Inflammatory macrophage (primary cell): ENCODE data around the gene RPL37.
"Not testable (repeated sequence)": the region's sequence is repeated elsewhere in the genome, so short reads cannot be mapped to it uniquely, and the experiment has no call there.

Experiments used
- DNase-seq, 2 donors: peaks; one replicate each; pipeline ENCODE4 v3.0.0-alpha.2; 2020 to 2022

RPL37 gene

DNA sequence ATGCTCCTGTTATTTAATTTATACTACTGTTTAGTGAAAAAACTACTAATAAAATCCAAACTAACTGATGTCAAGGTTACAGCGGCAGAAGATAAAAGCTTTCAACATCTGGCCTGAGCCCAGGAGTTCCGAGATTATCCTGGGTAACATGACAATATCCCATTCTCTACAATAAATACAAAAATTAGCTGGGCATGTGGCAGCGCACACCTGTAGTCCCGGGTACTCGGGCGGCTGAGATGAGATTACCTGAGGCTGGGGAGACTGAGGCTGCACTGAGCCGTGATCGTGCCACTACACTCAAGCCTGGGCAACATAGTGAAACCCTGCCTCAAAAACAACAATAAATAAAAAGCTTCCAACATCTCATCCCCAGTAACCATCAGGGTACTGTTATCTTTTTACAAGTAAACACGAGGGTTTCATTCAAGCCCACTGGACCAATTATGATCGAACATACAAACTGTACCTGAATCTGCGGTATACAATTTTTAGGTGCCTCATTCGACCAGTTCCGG, 1.3 kb downstream of the RPL37 start:
- no peak for DNase-seq

DNA sequence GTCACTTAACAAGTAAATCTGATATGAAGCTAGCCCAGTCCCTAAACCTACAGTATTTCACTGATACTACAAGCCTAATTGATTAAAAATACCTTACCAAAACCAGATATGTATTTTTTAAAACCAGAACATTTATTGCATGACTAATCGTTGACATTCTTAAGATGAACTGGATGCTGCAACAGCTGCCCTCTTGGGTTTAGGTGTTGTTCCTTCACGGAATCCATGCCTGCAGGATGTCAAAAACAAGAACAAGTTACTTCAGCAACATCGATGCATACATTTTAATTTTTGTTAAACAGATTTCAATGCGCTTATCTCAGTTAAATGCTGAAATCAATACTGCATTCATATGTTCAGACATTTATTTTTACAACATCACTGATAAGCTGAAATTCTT, 2.7 kb downstream of the RPL37 start:
- DNase-seq = no peak

GRCh38 chr5:40831346-40832210, 3.4 kb downstream of the RPL37 start:
- no peak for DNase-seq

- DNase-seq = no peak
Measured at GRCh38 chr5:40829748-40830533, 5.1 kb downstream of the RPL37 start.

GRCh38 chr5:40828690-40829661, 6.0 kb downstream of the RPL37 start:
- no peak for DNase-seq

DNA sequence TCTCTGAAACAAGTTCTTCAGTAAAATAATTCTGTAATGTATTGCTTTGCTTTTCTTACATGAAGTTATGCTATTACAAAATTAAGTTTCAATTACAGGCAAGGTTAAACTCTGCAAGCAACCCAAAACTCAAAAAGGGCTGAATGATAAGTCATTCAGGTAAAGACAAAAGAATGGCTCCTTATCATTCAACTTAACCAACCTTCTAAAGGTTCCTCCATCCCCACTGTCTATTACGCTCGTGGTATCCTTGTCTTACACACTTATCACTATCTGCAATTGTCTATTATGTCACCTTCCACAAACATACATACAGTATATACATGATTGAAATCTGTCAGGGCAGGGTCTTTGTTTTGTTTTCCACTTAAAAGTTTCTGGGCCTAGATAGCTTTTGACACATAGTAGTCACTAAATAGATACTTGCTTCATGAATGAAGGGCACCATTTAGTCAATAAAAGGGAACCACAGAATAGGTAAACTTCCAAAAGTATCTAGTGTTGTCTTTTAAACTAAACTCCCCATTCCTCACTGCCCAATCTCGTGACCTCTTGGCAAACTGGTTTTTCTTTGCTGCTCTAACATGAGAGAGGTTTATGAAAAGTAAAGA, 6.9 kb downstream of the RPL37 start:
- no peak for DNase-seq

DNA sequence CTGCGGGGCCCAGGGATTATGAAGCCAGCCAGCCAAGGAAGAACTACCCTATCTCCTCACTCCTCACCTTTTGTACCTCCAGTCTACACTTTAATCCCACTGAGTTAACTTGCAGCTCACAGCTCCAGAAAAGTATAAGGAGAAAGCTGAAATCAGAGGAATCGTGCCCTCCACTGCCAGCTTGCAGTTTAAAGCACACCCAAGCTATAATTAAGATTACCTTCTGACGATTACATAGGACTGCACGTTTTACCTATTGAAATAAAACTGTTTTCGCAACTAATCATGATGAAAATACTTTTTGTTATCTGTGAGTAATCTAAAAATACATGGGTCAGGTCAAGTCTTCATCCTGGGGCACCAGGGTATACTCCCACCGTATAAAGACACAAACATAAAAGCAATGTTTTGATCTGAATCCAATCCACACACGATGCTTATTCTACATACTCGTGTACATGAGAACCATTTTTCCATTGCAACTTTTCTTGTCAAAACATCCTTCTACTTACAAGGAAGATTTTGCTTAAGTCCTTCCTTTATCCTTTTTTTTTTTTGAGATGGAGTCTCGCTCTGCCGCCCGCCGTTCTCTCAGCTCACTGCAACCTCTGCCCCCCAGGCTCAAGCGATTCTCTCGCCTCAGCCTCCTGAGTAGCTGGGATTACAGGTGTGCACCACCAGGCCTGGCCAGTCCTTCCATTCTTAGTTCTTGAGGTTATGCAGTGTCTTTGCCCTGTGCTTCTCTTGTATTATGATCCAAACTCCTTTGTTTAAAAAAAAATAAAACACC, 7.6 kb downstream of the RPL37 start:
- no peak for DNase-seq

GRCh38 chr5:40826489-40827187, 8.4 kb downstream of the RPL37 start:
- no peak for DNase-seq

GRCh38 chr5:40825461-40826043, 9.5 kb downstream of the RPL37 start:
- not testable (repeated sequence) for DNase-seq

- DNase-seq = no peak
Measured at GRCh38 chr5:40823459-40823858, 11.6 kb downstream of the RPL37 start.

GRCh38 chr5:40813698-40814281, 21.2 kb downstream of the RPL37 start:
- no peak for DNase-seq

- DNase-seq = no peak
Measured at GRCh38 chr5:40812125-40812524, 22.9 kb downstream of the RPL37 start.

GRCh38 chr5:40801771-40802562, 33.1 kb downstream of the RPL37 start:
- no peak for DNase-seq

GRCh38 chr5:40799258-40799657, 35.8 kb downstream of the RPL37 start:
- DNase-seq = no peak

- no peak for DNase-seq
Measured at GRCh38 chr5:40798801-40799210, 36.2 kb downstream of the RPL37 start.

DNA sequence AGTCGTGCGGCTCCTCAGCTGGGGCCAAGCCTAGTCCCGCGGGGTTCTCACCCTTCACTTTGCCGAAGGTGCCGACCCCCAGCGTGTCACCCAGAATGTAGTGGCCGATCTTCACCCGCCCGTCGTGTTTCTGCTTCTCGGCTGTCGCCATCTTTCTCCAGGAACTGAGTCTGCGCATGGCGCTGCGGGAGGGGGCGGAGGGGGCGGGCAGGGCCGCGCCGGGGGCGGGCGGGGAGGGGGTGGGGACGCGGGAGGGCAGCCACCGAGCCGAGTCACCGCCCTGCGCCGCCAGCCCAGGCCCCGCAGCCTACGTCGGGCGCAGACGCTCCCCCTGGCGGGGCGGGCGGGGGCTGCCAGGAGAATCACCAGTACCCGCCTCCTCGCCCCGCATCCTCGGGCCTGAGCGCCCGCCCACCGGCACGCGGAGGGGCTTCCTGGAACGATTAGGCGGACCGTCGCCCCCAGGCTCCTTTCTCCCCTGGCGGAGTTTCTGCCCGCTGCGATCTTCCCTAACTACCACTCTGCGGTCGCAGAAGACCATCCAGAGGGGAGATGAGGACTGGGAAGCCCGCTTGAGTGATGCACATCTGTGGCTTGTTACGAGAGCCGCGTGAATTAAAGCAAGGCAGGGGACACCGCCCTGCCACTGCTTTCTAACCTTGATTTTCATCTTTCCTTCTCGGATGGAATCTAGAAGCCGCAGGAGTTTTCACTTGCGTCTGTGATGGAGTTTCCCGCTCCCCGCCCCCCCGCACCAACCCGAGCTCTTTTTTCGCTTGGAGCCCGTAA, 36.8 kb downstream of the RPL37 start, which contains the start of gene PRKAA1:
Gene PRKAA1 (minus strand): TSS at position 363 of the 789 bp plus-strand sequence. CDS start 185 bp downstream, at position 178.
- DNase-seq = peak; percentile 73 to 74

- peak; percentile 42 to 56 for DNase-seq
Measured at GRCh38 chr5:40797273-40798011, 37.6 kb downstream of the RPL37 start.
